ENCODE measurements around the gene LENG1. TPM values are rescaled to one million over a fixed set of nuclear protein-coding genes. Genes with fewer than 3 reads are reported as not detected.

The LENG1 gene
- total and polyA plus RNA-seq, 9 of the 15 experiments (the other 6 are each of a cell fraction or from before 2014, with no cell fraction given), result 0.30 to 10.5 (median 4.7) TPM

DNA sequence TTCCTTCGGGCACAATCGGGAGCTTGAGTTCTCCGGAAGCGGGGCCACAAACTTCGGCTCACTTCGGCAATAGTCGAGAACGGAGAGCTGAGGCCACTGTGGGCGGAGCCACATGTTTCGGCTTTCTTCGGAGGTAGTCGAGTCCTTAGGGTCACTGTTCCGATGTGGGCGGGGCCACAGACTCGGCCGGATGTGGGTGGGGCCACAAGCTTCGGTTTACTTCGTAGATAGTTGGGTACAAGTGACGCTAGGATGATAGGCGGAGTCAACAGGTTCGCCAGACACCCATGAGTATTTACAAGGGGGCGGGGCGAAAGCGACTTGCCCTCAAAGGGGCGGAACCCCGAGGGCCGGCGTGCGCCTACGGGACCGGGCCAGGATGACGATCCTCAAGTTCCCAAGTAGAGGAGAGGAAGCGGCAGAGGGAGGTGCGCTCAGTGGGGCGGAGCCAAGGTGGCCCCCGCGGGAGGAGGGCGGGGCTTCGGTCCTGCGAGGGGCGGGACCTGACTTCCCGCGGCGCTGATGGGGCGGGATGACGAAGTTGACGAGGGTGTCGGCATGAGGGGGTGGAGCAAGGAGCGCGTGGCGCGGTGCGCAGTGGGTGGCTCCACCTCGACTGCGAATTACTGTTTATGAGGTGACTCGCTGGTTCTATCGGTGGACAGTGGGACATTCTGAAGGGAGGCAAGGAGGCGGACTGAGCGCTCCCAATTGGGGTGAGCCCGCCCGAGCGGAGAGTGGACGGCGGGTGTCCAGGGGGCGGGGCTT is 30.4 kb upstream of the LENG1 start (continued):
- TF ChIP-seq, protein P1, sequence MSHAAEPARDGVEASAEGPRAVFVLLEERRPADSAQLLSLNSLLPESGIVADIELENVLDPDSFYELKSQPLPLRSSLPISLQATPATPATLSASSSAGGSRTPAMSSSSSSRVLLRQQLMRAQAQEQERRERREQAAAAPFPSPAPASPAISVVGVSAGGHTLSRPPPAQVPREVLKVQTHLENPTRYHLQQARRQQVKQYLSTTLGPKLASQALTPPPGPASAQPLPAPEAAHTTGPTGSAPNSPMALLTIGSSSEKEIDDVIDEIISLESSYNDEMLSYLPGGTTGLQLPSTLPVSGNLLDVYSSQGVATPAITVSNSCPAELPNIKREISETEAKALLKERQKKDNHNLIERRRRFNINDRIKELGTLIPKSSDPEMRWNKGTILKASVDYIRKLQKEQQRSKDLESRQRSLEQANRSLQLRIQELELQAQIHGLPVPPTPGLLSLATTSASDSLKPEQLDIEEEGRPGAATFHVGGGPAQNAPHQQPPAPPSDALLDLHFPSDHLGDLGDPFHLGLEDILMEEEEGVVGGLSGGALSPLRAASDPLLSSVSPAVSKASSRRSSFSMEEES (CRISPR knock-in tag; IDR thresholded peaks at IDR 0.05), result no peak
- TF ChIP-seq ZNF184 (CRISPR knock-in tag; IDR thresholded peaks at IDR 0.05), result no peak
- peak; percentile 73 to 83; a peak in 3 of 4 replicates for TF ChIP-seq FOXK2 (conservative IDR thresholded peaks at IDR 0.05 in 1 of 2, IDR thresholded peaks at IDR 0.05 in 1 of 2; ENCODE audit: low read depth in 2 of 2)
- TF ChIP-seq ZNF780A (CRISPR knock-in tag; IDR thresholded peaks at IDR 0.05), result no peak
- TF ChIP-seq, protein P2, sequence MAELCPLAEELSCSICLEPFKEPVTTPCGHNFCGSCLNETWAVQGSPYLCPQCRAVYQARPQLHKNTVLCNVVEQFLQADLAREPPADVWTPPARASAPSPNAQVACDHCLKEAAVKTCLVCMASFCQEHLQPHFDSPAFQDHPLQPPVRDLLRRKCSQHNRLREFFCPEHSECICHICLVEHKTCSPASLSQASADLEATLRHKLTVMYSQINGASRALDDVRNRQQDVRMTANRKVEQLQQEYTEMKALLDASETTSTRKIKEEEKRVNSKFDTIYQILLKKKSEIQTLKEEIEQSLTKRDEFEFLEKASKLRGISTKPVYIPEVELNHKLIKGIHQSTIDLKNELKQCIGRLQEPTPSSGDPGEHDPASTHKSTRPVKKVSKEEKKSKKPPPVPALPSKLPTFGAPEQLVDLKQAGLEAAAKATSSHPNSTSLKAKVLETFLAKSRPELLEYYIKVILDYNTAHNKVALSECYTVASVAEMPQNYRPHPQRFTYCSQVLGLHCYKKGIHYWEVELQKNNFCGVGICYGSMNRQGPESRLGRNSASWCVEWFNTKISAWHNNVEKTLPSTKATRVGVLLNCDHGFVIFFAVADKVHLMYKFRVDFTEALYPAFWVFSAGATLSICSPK (IDR thresholded peaks at IDR 0.05; ENCODE audit: borderline replicate concordance), result no peak
- TF ChIP-seq, protein P3, sequence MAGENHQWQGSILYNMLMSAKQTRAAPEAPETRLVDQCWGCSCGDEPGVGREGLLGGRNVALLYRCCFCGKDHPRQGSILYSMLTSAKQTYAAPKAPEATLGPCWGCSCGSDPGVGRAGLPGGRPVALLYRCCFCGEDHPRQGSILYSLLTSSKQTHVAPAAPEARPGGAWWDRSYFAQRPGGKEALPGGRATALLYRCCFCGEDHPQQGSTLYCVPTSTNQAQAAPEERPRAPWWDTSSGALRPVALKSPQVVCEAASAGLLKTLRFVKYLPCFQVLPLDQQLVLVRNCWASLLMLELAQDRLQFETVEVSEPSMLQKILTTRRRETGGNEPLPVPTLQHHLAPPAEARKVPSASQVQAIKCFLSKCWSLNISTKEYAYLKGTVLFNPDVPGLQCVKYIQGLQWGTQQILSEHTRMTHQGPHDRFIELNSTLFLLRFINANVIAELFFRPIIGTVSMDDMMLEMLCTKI (IDR thresholded peaks at IDR 0.05; ENCODE audit: partially characterized antibody), result no peak
- TF ChIP-seq STAT6 (CRISPR knock-in tag; IDR thresholded peaks at IDR 0.05), result no peak
- no peak for TF ChIP-seq PCBP2 (IDR thresholded peaks at IDR 0.05; ENCODE audit: low read depth, low read length, poor library complexity, severe bottlenecking)
- TF ChIP-seq ZC3H8 (IDR thresholded peaks at IDR 0.05), result no peak
- TF ChIP-seq ZNF696 (CRISPR knock-in tag; conservative IDR thresholded peaks at IDR 0.05), result no peak
- TF ChIP-seq C11orf30 (IDR thresholded peaks at IDR 0.05; ENCODE audit: low read depth), result no peak
- TF ChIP-seq POU5F1 (IDR thresholded peaks at IDR 0.05; ENCODE audit: borderline replicate concordance, low read depth, low read length, partially characterized antibody), result no peak
- no peak for TF ChIP-seq ASH1L (IDR thresholded peaks at IDR 0.05; ENCODE audit: borderline replicate concordance, low read depth, partially characterized antibody)
- TF ChIP-seq EWSR1 (IDR thresholded peaks at IDR 0.05; ENCODE audit: borderline replicate concordance, low read depth, partially characterized antibody), result no peak
- TF ChIP-seq KLF1 (tag; IDR thresholded peaks at IDR 0.05), result no peak
- no peak for TF ChIP-seq CTCF (IDR thresholded peaks at IDR 0.05 in 2 of 3, conservative IDR thresholded peaks at IDR 0.05 in 1 of 3; ENCODE audit: insufficient read depth in 2 of 3, low read depth in 1 of 3, low read length in 3 of 3)
- no peak for TF ChIP-seq DIDO1 (tag; IDR thresholded peaks at IDR 0.05; ENCODE audit: low read depth)
- no peak for TF ChIP-seq BMI1 (IDR thresholded peaks at IDR 0.05; ENCODE audit: low read length)

All from K562 (cell line).